HG03097 (cell line): ENCODE results near the gene LCAT.
"Not testable (repeated sequence)": the region's sequence is repeated elsewhere in the genome, so short reads cannot be mapped to it uniquely, and the experiment has no call there.

Experiments
- ATAC-seq: cut with Tn5 transposase; IDR thresholded peaks from one replicate; pipeline ENCODE4 v1.9.1; 2021; ENCODE audit not compliant: unreplicated experiment, low FRiP score

The LCAT gene

GRCh38 chr16:67915831-67916723, 27.8 kb downstream of the LCAT start:
- no peak for ATAC-seq

DNA sequence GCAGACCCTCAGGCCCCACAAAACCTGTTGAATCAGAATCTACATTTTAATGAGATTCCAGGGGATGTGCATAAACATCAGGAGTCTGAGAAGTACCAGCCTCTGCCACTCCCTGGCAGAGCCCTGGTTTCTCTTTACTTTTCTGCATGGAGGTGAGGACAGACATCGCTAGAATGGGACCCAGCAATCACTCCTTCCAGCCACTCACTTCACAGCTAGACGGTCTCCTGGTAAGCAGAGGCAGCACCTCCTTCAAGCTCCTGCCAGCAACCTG, 28.5 kb downstream of the LCAT start:
- ATAC-seq = not testable (repeated sequence)

DNA sequence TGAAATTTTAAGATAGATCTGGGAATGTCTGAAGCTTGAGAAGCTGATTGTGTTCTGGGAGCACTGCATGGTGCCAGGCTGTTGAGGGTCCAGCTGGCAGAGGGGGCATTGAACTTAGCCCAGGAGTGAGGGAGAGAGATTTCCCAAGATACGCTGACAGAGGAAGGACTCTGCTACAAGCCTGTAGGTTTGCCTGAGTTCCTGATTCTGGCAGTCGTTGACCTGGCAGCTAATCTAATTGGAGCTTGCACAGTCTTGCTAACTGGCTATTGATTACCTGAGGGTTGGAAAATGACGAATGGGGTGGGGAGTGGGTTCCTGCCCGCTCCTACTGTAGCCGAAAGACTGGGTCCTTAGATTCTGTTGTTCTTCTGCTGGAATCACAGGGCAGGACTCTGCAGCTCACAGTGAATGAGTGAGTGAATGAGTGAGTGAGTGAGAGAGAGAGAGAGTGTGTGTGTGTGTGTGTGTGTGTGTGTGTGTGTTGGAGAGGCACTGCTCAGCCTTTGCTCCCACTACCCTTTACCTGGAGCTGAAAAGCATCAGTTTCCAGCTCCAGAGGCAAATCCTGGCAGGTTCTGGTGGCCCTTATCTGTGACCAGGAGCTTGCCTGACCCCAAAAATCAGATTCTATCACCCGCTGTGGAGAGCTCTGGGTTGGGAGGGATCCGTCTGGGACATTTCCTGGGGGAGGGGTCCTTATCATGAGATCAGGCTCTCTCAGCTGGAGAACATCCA, 29.0 kb downstream of the LCAT start:
- ATAC-seq = no peak

DNA sequence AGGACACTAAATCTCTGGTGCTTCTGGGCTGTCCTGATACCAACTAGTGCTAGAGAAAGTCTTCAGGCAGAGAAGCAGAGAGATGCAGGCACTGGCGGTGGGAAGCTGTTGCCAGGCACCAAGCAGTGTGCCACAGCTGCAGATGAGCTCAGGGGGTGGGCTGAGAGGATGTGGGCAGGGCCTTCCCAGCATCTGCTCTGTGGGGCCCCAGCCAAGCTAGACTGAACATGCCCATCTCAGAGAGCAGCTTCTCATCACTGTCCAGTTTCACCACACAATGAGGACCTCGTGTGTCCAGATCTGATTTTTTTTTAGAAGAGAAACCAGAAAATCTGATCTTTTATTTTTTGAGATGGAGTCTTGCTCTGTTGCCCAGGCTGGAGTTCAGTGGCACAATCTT, 33.8 kb downstream of the LCAT start:
- ATAC-seq = no peak

- no peak for ATAC-seq
These were observed 34.7 kb downstream of the LCAT start for GRCh38 chr16:67909056-67909742.

GRCh38 chr16:67907397-67908180, 36.3 kb downstream of the LCAT start:
- no peak for ATAC-seq

- ATAC-seq = no peak
These were observed 41.1 kb downstream of the LCAT start for GRCh38 chr16:67902831-67903230.

DNA sequence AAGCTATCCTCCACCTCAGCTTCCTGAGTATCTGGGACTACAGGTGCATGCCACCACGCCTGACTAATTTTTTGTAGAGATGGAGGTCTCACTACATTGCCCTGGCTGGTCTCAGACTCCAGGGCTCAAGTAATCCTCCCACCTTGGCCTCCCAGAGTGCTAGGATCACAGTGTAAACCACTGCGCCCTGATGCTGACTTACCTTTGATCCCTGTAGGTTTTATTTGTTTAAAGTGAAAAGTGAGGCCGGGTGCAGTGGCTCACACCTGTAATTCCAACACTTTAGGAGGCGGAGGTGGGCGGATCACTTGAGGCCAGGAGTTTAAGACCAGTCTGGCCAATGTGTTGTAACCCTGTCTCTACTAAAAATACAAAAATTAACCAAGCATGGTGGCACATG, 42.2 kb downstream of the LCAT start:
- ATAC-seq = no peak

DNA sequence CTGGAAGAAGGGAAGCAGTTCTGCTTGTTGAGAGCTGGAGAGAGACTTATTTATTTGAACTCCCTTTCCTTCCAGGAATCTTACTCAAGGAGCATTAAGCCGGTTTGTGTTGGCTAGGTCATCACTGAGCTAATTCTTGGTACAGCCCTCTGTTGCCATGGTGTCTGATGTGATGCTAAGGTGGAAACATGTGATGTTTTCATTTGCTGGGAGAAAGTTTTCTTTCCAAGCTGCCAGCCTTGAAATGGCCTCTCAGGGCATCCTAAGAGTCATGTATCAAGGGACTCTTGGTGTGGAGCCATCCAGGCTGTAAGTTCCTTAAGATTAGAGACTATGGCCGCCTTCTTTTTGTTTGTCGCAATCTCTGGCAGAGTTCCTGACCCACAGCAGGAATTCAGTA, 46.7 kb downstream of the LCAT start:
- no peak for ATAC-seq

- ATAC-seq = no peak
These were observed 50.0 kb downstream of the LCAT start for GRCh38 chr16:67893743-67894399.

- ATAC-seq = peak; percentile 74
These were observed 50.8 kb downstream of the LCAT start, which contains the start of gene PSKH1 for GRCh38 chr16:67892899-67893742. Gene PSKH1 (plus strand): TSS chr16:67893254. CDS start chr16:67908750, 15,496 bp downstream.

DNA sequence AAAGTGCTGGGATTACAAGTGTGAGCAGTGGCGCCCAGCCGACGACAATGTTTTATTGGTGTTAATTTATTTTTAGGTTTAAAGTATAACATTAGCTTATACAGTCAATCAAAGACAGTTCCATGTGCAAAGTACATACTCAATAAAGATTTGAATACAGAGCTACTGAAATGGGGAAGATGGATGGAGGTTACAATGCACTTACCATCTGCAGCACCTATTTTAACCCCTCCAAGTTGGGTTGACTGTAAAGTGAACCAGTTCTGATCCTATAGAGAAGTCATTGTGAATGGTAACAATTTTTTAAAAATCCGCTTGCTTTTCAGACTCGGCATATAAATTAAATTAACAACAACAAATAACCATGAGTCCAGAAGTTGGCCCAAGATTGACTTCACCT, 51.5 kb downstream of the LCAT start:
- ATAC-seq = no peak
